Stimulated activated CD8-positive, alpha-beta memory T cell treated with anti-CD3 and anti-CD28 coated beads, Interleukin-4, amount 100 ng/mL, for 48 hours (primary cell): ENCODE data around the gene PTPRJ.

Experiments
- DNase-seq: peaks from one replicate; pipeline ENCODE4 v3.0.0-alpha.2; 2020

PTPRJ gene

DNA sequence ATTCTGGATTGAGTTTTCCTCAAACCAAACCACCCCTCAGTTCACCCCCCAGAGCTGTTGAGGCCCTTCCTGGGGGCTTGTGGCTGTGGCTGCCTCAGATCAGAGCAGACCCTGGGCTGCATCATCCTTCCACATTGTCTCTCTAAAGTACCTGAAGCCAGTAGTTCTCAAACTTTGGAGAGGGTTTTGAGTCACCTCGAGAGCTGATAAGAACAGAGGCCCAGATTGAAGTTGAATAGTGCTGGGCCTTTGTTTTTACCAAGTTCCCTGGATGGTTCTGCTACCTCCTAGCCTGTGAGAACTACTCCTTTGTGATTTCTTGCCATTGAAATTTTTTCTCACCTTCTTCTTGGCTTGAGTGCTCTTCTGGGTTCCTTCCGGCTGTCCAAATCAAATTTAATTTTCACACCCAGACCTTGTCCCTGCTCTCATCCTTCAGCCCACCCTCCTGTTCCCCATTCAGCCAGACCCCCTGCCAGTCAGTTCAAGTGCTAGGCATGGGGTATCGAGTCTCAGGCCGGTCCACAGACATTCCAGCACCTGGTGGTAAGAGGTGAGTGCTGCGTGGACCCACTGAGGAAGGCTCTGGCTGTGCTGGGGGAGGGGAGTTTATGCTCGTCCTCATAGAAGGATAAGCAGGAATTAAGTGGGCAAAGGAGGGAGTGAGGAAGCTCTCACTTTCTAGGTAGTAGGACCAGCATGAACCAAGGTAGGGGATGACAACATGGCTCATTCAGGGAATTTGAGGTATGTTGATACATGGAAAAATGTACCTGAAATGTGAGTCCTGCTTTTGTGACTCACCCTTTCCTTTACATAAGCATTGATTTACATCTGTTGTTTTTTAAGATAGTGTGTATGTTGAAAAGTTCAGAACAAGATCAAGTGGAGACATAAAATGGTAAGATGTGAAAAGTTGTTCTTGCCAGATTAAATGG, 116.5 kb downstream of the PTPRJ start:
- DNase-seq, result no peak

DNA sequence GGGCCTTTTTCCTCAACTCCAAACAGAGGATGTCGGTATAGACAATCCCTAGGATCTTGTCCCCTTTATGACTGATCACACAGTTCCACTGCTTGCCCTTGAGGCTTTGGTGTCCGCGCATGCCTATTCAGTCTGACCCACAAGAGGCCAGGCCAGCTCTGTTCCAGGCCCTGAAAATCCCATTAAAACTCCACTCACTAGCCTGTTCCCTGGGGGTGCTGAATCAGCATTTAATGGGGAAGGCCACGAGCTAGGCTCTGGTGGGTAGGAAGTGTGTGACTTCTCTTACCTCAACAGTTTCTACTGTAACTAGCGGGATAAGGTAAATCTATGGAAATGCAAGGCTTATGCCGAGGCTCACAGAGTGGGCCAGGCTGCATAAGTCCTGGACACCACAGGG, 117.7 kb downstream of the PTPRJ start:
- no peak for DNase-seq

- DNase-seq, result no peak
Measured at GRCh38 chr11:48099916-48100446, 119.6 kb downstream of the PTPRJ start.

DNA sequence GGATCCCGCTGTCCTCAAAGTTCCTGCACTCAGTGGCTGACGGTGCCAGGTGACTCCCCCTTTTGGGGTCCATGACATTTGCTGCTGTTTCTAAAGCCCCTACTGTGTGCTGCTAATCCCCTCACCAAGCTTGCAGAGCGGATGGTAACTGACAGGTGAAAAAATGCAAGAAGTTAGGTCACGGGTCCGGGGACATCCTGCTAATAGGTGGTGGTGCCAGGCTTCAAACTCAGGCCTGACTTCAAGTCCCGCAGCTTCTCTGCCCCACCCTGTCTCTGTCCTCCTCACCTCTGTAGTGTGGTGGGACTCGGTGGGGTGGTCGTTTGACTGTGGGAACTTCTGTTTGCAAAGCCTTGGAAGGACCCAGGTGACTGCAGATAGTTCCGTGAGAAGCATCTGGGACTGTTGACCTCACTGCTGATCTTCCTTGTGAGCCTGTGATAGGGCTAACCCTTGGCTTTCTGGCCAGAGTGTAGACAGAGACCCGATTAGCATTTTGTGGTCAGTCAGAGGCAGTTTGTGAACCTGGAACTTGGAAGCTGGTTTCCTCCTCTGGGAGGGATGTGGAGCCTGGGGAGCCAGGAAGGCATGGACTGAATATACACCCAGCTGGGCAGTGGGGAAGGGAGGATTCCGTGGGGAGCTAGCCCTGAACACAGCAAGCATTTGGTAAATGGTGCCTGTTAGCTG, 120.8 kb downstream of the PTPRJ start:
- no peak for DNase-seq

DNA sequence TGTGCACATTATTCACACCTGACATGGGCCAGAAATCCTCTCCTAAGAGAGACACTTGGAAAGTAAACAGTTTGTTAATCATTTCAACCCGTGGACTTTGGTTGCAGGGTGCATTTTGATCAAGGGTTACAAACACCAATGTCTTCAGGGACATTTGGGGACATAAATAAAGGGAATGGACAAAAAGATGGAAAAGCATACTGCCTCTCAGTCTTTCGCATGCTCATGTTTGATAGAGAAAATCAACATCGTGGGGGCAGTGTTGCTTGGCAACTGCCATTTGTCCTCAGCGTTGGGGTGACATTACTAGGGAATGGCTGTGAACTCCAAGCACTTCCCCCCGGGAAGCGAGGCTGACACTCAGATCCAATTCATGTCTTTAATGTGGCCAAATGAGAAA, 121.6 kb downstream of the PTPRJ start:
- no peak for DNase-seq

DNA sequence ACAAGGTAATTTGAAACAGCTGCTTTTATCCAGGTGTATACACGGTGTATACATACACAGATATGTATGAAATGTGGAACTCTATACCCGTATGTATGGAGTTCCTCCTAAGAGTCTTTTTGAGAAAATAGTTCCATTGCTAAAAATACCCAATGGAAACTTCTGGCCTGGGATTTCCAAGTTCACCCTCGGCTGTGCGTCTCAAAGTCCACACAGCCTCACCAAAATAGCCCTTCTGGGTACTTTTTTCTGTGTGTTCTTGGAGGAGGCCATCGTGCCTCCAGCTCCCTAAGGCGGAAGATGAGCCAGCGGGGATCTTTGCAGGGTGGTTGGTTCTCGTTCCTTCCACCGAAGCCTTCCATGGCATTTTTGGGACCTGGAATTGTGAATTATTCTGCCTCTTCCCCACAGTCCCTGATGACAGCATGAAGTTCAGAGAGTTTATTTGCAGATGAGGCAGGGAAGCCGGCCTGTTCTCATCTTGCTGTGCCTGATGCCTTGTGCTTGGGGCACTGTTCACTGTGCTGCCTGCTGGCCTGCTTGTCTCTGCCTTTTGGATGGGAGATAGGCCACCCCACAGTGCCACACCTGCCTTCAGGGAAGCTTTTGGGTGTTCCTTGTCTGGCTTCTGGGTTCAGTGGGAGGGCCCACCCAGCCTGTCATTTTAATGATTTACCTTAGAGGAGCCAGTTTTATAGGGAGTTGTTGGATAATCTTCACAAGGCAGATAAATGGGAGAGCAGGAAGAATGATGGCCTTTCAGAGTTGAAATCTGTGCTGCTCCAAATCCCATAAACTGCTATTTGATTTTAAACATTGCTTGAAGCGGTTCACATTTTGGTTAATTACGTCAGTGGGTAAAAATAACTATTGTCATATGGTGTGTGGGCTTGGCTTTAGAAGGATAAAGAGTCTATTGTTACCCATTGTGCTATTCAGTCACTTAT, 123.5 kb downstream of the PTPRJ start:
- peak; percentile 22 for DNase-seq

- peak; percentile 18 for DNase-seq
Measured at GRCh38 chr11:48104568-48104924, 124.2 kb downstream of the PTPRJ start.

- no peak for DNase-seq
Measured at GRCh38 chr11:48105096-48105990, 125.0 kb downstream of the PTPRJ start.

DNA sequence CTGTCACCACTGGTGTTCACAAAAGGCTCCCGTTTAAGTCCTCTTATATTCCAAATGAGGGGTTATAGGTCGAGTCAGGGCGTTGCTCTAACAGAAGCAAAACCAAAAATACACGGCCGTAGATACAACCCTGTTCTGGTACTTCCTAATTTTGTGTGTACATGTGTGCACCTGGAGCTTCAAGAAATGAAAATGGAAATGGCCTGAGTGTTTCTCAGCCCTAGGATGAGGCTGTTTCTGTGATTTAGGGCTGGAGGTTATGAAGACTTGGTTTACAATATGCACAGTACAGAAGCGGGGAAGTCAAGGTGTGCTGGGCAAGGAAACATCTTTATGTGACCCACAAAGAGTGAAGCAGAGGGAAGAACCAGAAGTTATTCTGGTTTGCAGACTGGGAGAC, 125.8 kb downstream of the PTPRJ start:
- peak; percentile 3 for DNase-seq

DNA sequence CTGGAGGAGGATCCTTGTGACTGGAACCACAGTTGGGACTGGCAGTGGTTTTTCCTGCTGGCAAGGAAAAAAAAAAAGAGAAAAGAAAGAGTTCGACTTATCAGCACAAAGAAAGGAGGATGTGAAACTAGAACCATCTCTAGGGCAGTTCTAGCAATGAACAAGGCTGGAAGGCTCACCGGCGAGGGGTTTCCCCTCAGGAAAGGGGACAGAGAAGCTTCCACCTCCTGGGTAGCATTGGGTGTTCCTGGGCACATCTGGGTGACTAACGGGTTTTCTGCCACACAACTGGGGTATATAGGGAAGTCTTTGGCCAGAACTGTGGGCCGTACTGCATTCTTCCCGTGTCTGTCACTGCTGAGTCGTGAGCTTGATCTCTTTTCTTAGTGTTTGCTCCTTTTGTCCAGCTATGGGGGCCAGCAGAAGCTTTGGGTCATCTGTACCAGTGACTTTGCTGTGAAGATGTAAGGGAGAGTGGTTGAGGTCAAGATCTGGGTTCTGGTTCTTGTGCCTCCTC, 126.9 kb downstream of the PTPRJ start:
- DNase-seq, result peak; percentile 66

GRCh38 chr11:48108231-48109045, 128.1 kb downstream of the PTPRJ start:
- peak; percentile 22 for DNase-seq

GRCh38 chr11:48109046-48109666, 128.8 kb downstream of the PTPRJ start:
- DNase-seq, result no peak

DNA sequence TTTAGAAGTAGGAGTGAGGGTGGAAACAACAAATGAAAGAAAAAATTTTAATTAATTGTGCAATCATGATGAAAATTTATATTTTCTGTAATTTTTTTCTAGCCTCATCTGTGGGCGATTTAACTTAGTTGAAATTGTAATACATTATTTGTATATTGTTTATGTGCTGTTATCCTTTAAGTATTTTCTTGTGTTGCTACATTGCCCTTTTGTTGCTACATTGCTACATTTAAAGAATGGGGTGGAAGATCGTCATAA, 130.1 kb downstream of the PTPRJ start:
- DNase-seq, result no peak

- DNase-seq, result peak; percentile 18
Measured at GRCh38 chr11:48111891-48112290, 131.5 kb downstream of the PTPRJ start.

GRCh38 chr11:48114740-48115139, 134.4 kb downstream of the PTPRJ start:
- DNase-seq, result no peak

GRCh38 chr11:48116437-48117228, 136.3 kb downstream of the PTPRJ start:
- no peak for DNase-seq

- no peak for DNase-seq
Measured at GRCh38 chr11:48122246-48122645, 141.9 kb downstream of the PTPRJ start.

GRCh38 chr11:48122656-48123055, 142.3 kb downstream of the PTPRJ start:
- DNase-seq, result no peak

DNA sequence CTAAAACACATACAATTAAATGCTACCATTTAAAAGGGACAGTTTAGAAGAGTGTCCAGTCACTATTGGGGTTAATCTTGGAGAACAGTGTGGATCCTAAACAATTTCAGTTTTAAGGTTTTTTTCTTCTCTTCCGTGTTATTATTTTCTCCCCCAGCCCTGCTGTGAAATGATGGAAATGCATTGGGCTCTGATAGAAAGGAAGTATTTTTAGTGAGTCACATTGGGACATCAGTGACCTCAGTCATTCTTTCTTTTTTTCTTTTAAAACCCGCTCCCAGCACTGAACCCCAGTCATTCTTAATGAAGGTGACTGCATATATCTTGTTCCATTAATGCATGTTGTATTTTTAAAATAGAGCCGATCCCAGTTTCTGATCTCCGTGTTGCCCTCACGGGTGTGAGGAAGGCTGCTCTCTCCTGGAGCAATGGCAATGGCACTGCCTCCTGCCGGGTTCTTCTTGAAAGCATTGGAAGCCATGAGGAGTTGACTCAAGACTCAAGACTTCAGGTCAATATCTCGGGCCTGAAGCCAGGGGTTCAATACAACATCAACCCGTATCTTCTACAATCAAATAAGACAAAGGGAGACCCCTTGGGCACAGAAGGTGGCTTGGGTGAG, 143.0 kb downstream of the PTPRJ start:
- no peak for DNase-seq
